HCT116 (cell line): ENCODE measurements around the gene ZBTB42. TPM values are rescaled to one million over a fixed set of nuclear protein-coding genes. Genes with fewer than 3 reads are reported as not detected.

Experiments used
- ATAC-seq: fragments of 200-7000 bp; cut with Tn5 transposase; 2 replicates; pipeline ENCODE4 v1.9.1; 2020; ENCODE audit warnings: mild to moderate bottlenecking, moderate library complexity
- BruUV-seq: library from RNA; stranded (reverse); fragments of 400-500 nt; replicated peaks from 2 replicates; lab custom pipeline; 2021; lab: Mats Ljungman, UMichigan
- CTCF ChIA-PET: fragments of 300-600 bp; sonication (Branson Sonifier 250); formaldehyde crosslinking; loops from one replicate; lab custom pipeline; 2021; ENCODE audit warnings: antibody characterized with exemption; lab: Charles Lee
- POLR2A ChIA-PET: fragments of 300-600, 350-600 bp; sonication (Branson Sonifier 250); formaldehyde crosslinking; loops from one replicate; lab custom pipeline; 2021; ENCODE audit warnings: antibody characterized with exemption; lab: Charles Lee
- RAD21 ChIA-PET, 2 experiments: fragments of 300-600 bp; sonication (Branson Sonifier 250); formaldehyde crosslinking; loops; one replicate each; lab custom pipeline; 2023; ENCODE audit warnings: low total read pairs in 2 of 2; ENCODE audit not compliant: uncharacterized antibody in 2 of 2, unreplicated experiment in 2 of 2, low non-redundant PET in 1 of 2; lab: Charles Lee
- DNase-seq: peaks from one replicate; pipeline ENCODE4 v3.0.0-alpha.2; 2010; ENCODE audit warnings: low read depth, low spot score
- H2AFZ ChIP-seq: fragments of 200-600 bp; shearing (Covaris generic), sonication (generic); 2 replicates; pipeline ENCODE4 v1.6.1; 2017; ENCODE audit warnings: low read depth, mixed run types, mixed read lengths, antibody characterized with exemption, low read length; ENCODE audit not compliant: poor library complexity, severe bottlenecking
- H3K27ac ChIP-seq: 2 replicates; pipeline ENCODE4 v1.5.1; 2012; ENCODE audit warnings: low read depth, low read length
- H3K27me3 ChIP-seq: fragments of 200-600 bp; sonication (generic); 2 replicates; pipeline ENCODE4 v1.6.1; 2016; ENCODE audit warnings: mixed run types, low read length, mixed read lengths; ENCODE audit not compliant: insufficient read depth
- H3K36me3 ChIP-seq, 2 experiments: fragments of 200-500 bp in 1 of 2; fragments of 200-600 bp in 1 of 2; sonication (Bioruptor generic) in 1 of 2; sonication (generic) in 1 of 2; 2 replicates each; pipeline versions ENCODE4 v1.5.1 to v1.6.1; 2014 to 2016; ENCODE audit warnings: low read length in 2 of 2, inconsistent platforms in 1 of 2, mixed read lengths in 1 of 2, mixed run types in 1 of 2; ENCODE audit not compliant: insufficient read depth in 2 of 2, control insufficient read depth in 1 of 2
- H3K4me1 ChIP-seq, 2 experiments: fragments of 200-600 bp in 1 of 2; sonication (generic) in 1 of 2; 2 replicates each; pipeline versions ENCODE4 v1.5.1 to v1.6.1; 2012 to 2017; ENCODE audit warnings: low read length in 2 of 2, inconsistent platforms in 1 of 2, mild to moderate bottlenecking in 1 of 2, mixed read lengths in 1 of 2, mixed run types in 1 of 2, moderate library complexity in 1 of 2; ENCODE audit not compliant: insufficient read depth in 2 of 2, control insufficient read depth in 1 of 2
- H3K4me2 ChIP-seq: fragments of 200-600 bp; sonication (generic); 2 replicates; pipeline ENCODE4 v1.6.1; 2017; ENCODE audit warnings: mixed run types, low read length, mixed read lengths
- H3K4me3 ChIP-seq, 2 experiments: fragments of 200-600 bp in 1 of 2; sonication (generic) in 1 of 2; replicated peaks in 1 of 2; 2 replicates each; pipeline ENCODE4 v1.5.1; 2011 to 2016; ENCODE audit warnings: low read length in 2 of 2, control low read depth in 1 of 2, low read depth in 1 of 2, mild to moderate bottlenecking in 1 of 2, mixed read lengths in 1 of 2, mixed run types in 1 of 2
- H3K79me2 ChIP-seq: fragments of 200-600 bp; sonication (generic); 2 replicates; pipeline ENCODE4 v1.6.1; 2017; ENCODE audit warnings: mild to moderate bottlenecking, mixed run types, low read length, moderate library complexity, mixed read lengths; ENCODE audit not compliant: insufficient read depth
- H3K9ac ChIP-seq: fragments of 200-600 bp; sonication (generic); 2 replicates; pipeline ENCODE4 v1.6.1; 2016; ENCODE audit warnings: low read length, mixed read lengths
- H3K9me2 ChIP-seq: fragments of 200-600 bp; sonication (generic), shearing (Covaris generic); 2 replicates; pipeline ENCODE4 v1.6.1; 2017; ENCODE audit warnings: mixed run types, mild to moderate bottlenecking, moderate library complexity; ENCODE audit not compliant: insufficient read depth
- H3K9me3 ChIP-seq, 2 experiments: fragments of 200-500 bp in 1 of 2; fragments of 200-600 bp in 1 of 2; sonication (Bioruptor generic) in 1 of 2; sonication (generic) in 1 of 2; 2 replicates each; pipeline ENCODE4 v1.6.1; 2014 to 2017; ENCODE audit warnings: low read length in 2 of 2, mixed read lengths in 2 of 2, inconsistent platforms in 1 of 2, low read depth in 1 of 2, mild to moderate bottlenecking in 1 of 2, mixed run types in 1 of 2, moderate library complexity in 1 of 2; ENCODE audit not compliant: control insufficient read depth in 1 of 2, insufficient read depth in 1 of 2
- H4K20me1 ChIP-seq: fragments of 200-600 bp; sonication (generic), shearing (Covaris generic); 2 replicates; pipeline ENCODE4 v1.6.1; 2017; ENCODE audit warnings: mixed run types, mild to moderate bottlenecking, moderate library complexity; ENCODE audit not compliant: insufficient read depth
- CBX3 ChIP-seq: IDR thresholded peaks from 2 replicates; pipeline ENCODE4 v1.6.1; 2012; ENCODE audit warnings: low read depth
- CTCF ChIP-seq, 3 experiments: fragments of 200-600 bp in 1 of 3; sonication (generic) in 1 of 3; IDR thresholded peaks in 2 of 3; conservative IDR thresholded peaks in 1 of 3; 2 replicates each; pipeline ENCODE4 v1.5.1; 2012 to 2017; ENCODE audit warnings: low read depth in 2 of 3, low read length in 2 of 3, antibody characterized with exemption in 1 of 3, borderline replicate concordance in 1 of 3, control low read depth in 1 of 3, mild to moderate bottlenecking in 1 of 3, mixed read lengths in 1 of 3, mixed run types in 1 of 3, moderate library complexity in 1 of 3; ENCODE audit not compliant: insufficient read depth in 1 of 3
- EGR1 ChIP-seq: IDR thresholded peaks from 2 replicates; pipeline ENCODE4 v1.6.1; 2012; ENCODE audit warnings: low read depth
- ELF1 ChIP-seq: IDR thresholded peaks from 2 replicates; pipeline ENCODE4 v1.6.1; 2012; ENCODE audit warnings: low read depth, borderline replicate concordance
- EZH2 ChIP-seq: fragments of 200-600 bp; sonication (generic); IDR thresholded peaks from 2 replicates; pipeline ENCODE4 v1.6.1; 2017; ENCODE audit warnings: antibody characterized with exemption, mixed run types
- POLR2A ChIP-seq: IDR thresholded peaks from 2 replicates; pipeline ENCODE4 v1.7.0; 2011; ENCODE audit warnings: borderline replicate concordance; ENCODE audit not compliant: insufficient read depth, insufficient read length; ENCODE audit errors: extremely low read depth
- RAD21 ChIP-seq: IDR thresholded peaks from 2 replicates; pipeline ENCODE4 v1.6.1; 2012; ENCODE audit warnings: low read depth, mild to moderate bottlenecking
- REST ChIP-seq: IDR thresholded peaks from 2 replicates; pipeline ENCODE4 v1.6.1; 2012; ENCODE audit warnings: low read depth
- SIN3A ChIP-seq: IDR thresholded peaks from 2 replicates; pipeline ENCODE4 v1.6.1; 2012; ENCODE audit warnings: low read depth
- TCF7L2 ChIP-seq: IDR thresholded peaks from 2 replicates; pipeline ENCODE4 v1.7.0; 2011; ENCODE audit warnings: borderline replicate concordance, inconsistent platforms; ENCODE audit not compliant: insufficient read depth, insufficient read length; ENCODE audit errors: extremely low read depth
- YY1 ChIP-seq: IDR thresholded peaks from 2 replicates; pipeline ENCODE4 v1.6.1; 2011; ENCODE audit warnings: low read length, low read depth, moderate library complexity, mild to moderate bottlenecking; ENCODE audit not compliant: insufficient replicate concordance; ENCODE audit errors: extremely low read depth
- ZBTB33 ChIP-seq: IDR thresholded peaks from 2 replicates; pipeline ENCODE4 v1.6.1; 2011; ENCODE audit warnings: mild to moderate bottlenecking, low read length, moderate library complexity; ENCODE audit not compliant: insufficient replicate concordance; ENCODE audit errors: extremely low read depth
- ZNF274 ChIP-seq: fragments of 200-500 bp; sonication (Bioruptor generic); IDR thresholded peaks from 2 replicates; pipeline ENCODE4 v1.6.1; 2014; ENCODE audit warnings: mild to moderate bottlenecking, low read depth, low read length, inconsistent platforms
- intact Hi-C: fragments of 100-400 bp; cut with micrococcal nuclease; formaldehyde crosslinking; loops from 2 replicates; pipeline ENCODE4 v1.10.0; 2022
- total RNA-seq: library from RNA; stranded (reverse); gene quantifications from one replicate; pipeline ENCODE4 v1.2.1, GENCODE V29; 2021; ENCODE audit not compliant: unreplicated experiment

The ZBTB42 gene
- total RNA-seq, 1 experiment from 2014 or later, result 4.4 TPM

- H4K20me1 ChIP-seq, result no peaks in the 10 kb centered on the region
- no peak for TF ChIP-seq CBX3
- TF ChIP-seq SIN3A, result no peak
- TF ChIP-seq EGR1, result no peak
- TF ChIP-seq ZNF274, result no peak
- no peak for TF ChIP-seq EZH2
- no peak for TF ChIP-seq POLR2A
- TF ChIP-seq RAD21, result no peak
- no peak for TF ChIP-seq CTCF (IDR thresholded peaks at IDR 0.05 in 2 of 3, conservative IDR thresholded peaks at IDR 0.05 in 1 of 3; ENCODE audit: borderline replicate concordance in 1 of 3, insufficient read depth in 1 of 3, low read depth in 2 of 3, low read length in 2 of 3)
- TF ChIP-seq ZBTB33, result no peak
- no peak for TF ChIP-seq ELF1
- TF ChIP-seq REST, result no peak
- no peak for TF ChIP-seq TCF7L2
- no peak for TF ChIP-seq YY1
- H3K9me3 ChIP-seq, result no peaks in the 10 kb centered on the region
- peaks cover 8 to 12% of the 10 kb centered on the region in 2 experiments for H3K36me3 ChIP-seq
- no TSS peak for BruUV-seq
- no peak overlapping the region for H3K4me3 ChIP-seq
- ChIA-PET CTCF (no interaction called here), POLR2A (no interaction called here), RAD21 (no interaction called here)
- no peak overlapping the region for H2AFZ ChIP-seq
- H3K4me2 ChIP-seq, result no peak overlapping the region
- H3K27ac ChIP-seq, result no peak overlapping the region; the same call in 1 of the 2 replicates
- H3K4me1 ChIP-seq, result peaks cover 0 to 1% of the 10 kb centered on the region in 2 experiments; a peak in 1 of 4 replicates
- H3K9me2 ChIP-seq, result no peaks in the 10 kb centered on the region
- ATAC-seq (no peak), DNase-seq (no peak)
- intact Hi-C loops, result no loop called here
- H3K27me3 ChIP-seq, result no peaks in the 10 kb centered on the region
- no peak overlapping the region for H3K9ac ChIP-seq
- H3K79me2 ChIP-seq, result peaks cover 65% of the 10 kb centered on the region
Measured at GRCh38 chr14:104787736-104788135, 13.2 kb upstream of the ZBTB42 start.
